GM23338 (cell line): ENCODE measurements around the gene CHMP4B.

Source experiments
- CREB1 ChIP-seq: fragments of 250-450 bp; sonication (Bioruptor Pico); IDR thresholded peaks from 2 replicates; pipeline ENCODE4 v1.5.0; 2020; ENCODE audit warnings: low read depth, mild to moderate bottlenecking, moderate library complexity
- EZH2 ChIP-seq: fragments of 200-600 bp; sonication (generic); IDR thresholded peaks from one replicate; pipeline ENCODE4 v1.8.0; 2017; ENCODE audit warnings: antibody characterized with exemption, mild to moderate bottlenecking, low read depth; ENCODE audit not compliant: unreplicated experiment
- EZH2phosphoT487 ChIP-seq: fragments of 200-600 bp; sonication (generic); IDR thresholded peaks from one replicate; pipeline ENCODE4 v1.8.1; 2018; ENCODE audit warnings: antibody characterized with exemption; ENCODE audit not compliant: unreplicated experiment
- JUNB ChIP-seq: IDR thresholded peaks from one replicate; pipeline ENCODE4 v1.6.1; 2016; ENCODE audit warnings: antibody characterized with exemption; ENCODE audit not compliant: unreplicated experiment
- NANOG ChIP-seq: IDR thresholded peaks from 2 replicates; pipeline ENCODE4 v1.6.1; 2016; ENCODE audit warnings: antibody characterized with exemption, borderline replicate concordance
- POLR2AphosphoS5 ChIP-seq: IDR thresholded peaks from 2 replicates; pipeline ENCODE4 v1.6.1; 2016; ENCODE audit warnings: antibody characterized with exemption, low read depth
- STAT1 ChIP-seq: IDR thresholded peaks from one replicate; pipeline ENCODE4 v1.6.1; 2016; ENCODE audit warnings: antibody characterized with exemption; ENCODE audit not compliant: unreplicated experiment
- ZNF114 ChIP-seq: fragments of 250-450 bp; sonication (Bioruptor Pico); IDR thresholded peaks from 2 replicates; pipeline ENCODE4 v1.5.0; 2020; ENCODE audit warnings: mild to moderate bottlenecking, moderate library complexity
- ZNF331 ChIP-seq: fragments of 250-450 bp; sonication (Bioruptor Pico); IDR thresholded peaks from 2 replicates; pipeline ENCODE4 v1.5.0; 2020; ENCODE audit warnings: low read depth, mild to moderate bottlenecking, moderate library complexity
- TF ChIP-seq, protein P1 (sequence below), 2 experiments: fragments of 200-600 bp in 1 of 2; sonication (generic) in 1 of 2; conservative IDR thresholded peaks; 2 replicates each; pipeline versions ENCODE4 v1.5.1 to v1.6.1; 2016 to 2017; ENCODE audit warnings: antibody characterized with exemption in 2 of 2, low read depth in 2 of 2, mild to moderate bottlenecking in 2 of 2, moderate library complexity in 1 of 2
- TF ChIP-seq, protein P2 (sequence below): IDR thresholded peaks from one replicate; pipeline ENCODE4 v1.6.1; 2018; ENCODE audit warnings: antibody characterized with exemption; ENCODE audit not compliant: unreplicated experiment
- TF ChIP-seq, protein P3 (sequence below): IDR thresholded peaks from 2 replicates; pipeline ENCODE4 v1.6.1; 2016; ENCODE audit warnings: antibody characterized with exemption

DNA sequence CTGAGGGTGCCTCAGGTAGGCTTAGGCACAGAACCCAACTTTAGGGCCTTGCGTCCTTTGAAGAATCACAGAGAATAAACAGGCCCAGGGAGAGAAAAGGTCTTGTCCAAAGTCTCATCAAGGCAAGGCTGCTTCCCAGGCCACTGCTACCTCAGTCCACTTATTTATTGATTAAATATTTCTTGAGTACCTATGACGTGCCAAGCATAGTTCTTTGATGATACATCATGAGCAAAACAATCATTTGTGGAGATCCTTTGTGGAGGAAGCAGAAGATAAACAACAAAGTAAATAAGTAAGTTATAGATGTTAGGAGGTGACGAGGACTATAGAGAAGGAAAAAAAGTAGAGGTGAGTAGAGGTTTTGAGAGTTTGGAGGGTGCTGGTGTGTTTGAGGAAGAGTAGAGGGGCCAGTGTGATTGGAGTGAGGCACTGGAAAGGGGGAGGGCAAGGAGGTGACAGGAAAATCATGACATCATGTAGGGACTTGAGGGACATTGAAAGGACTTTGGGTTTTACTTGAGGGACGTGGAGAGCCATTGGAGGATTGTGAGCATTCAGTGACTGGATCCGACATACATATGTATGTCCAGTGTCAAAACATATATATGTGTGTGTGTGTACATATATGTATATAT lies 14.1 kb upstream of the CHMP4B start:
- TF ChIP-seq EZH2phosphoT487 = no peak
- no peak for TF ChIP-seq EZH2
- TF ChIP-seq, protein P1, sequence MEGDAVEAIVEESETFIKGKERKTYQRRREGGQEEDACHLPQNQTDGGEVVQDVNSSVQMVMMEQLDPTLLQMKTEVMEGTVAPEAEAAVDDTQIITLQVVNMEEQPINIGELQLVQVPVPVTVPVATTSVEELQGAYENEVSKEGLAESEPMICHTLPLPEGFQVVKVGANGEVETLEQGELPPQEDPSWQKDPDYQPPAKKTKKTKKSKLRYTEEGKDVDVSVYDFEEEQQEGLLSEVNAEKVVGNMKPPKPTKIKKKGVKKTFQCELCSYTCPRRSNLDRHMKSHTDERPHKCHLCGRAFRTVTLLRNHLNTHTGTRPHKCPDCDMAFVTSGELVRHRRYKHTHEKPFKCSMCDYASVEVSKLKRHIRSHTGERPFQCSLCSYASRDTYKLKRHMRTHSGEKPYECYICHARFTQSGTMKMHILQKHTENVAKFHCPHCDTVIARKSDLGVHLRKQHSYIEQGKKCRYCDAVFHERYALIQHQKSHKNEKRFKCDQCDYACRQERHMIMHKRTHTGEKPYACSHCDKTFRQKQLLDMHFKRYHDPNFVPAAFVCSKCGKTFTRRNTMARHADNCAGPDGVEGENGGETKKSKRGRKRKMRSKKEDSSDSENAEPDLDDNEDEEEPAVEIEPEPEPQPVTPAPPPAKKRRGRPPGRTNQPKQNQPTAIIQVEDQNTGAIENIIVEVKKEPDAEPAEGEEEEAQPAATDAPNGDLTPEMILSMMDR (conservative IDR thresholded peaks at IDR 0.05; ENCODE audit: low read depth in 2 of 2) = no peak
- no peak for TF ChIP-seq POLR2AphosphoS5
- TF ChIP-seq, protein P2, sequence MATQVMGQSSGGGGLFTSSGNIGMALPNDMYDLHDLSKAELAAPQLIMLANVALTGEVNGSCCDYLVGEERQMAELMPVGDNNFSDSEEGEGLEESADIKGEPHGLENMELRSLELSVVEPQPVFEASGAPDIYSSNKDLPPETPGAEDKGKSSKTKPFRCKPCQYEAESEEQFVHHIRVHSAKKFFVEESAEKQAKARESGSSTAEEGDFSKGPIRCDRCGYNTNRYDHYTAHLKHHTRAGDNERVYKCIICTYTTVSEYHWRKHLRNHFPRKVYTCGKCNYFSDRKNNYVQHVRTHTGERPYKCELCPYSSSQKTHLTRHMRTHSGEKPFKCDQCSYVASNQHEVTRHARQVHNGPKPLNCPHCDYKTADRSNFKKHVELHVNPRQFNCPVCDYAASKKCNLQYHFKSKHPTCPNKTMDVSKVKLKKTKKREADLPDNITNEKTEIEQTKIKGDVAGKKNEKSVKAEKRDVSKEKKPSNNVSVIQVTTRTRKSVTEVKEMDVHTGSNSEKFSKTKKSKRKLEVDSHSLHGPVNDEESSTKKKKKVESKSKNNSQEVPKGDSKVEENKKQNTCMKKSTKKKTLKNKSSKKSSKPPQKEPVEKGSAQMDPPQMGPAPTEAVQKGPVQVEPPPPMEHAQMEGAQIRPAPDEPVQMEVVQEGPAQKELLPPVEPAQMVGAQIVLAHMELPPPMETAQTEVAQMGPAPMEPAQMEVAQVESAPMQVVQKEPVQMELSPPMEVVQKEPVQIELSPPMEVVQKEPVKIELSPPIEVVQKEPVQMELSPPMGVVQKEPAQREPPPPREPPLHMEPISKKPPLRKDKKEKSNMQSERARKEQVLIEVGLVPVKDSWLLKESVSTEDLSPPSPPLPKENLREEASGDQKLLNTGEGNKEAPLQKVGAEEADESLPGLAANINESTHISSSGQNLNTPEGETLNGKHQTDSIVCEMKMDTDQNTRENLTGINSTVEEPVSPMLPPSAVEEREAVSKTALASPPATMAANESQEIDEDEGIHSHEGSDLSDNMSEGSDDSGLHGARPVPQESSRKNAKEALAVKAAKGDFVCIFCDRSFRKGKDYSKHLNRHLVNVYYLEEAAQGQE = no peak
- TF ChIP-seq CREB1 (CRISPR knock-in tag) = no peak
- TF ChIP-seq, protein P3, sequence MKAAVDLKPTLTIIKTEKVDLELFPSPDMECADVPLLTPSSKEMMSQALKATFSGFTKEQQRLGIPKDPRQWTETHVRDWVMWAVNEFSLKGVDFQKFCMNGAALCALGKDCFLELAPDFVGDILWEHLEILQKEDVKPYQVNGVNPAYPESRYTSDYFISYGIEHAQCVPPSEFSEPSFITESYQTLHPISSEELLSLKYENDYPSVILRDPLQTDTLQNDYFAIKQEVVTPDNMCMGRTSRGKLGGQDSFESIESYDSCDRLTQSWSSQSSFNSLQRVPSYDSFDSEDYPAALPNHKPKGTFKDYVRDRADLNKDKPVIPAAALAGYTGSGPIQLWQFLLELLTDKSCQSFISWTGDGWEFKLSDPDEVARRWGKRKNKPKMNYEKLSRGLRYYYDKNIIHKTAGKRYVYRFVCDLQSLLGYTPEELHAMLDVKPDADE = no peak
- no peak for TF ChIP-seq ZNF114 (CRISPR knock-in tag)
- no peak for TF ChIP-seq JUNB
- TF ChIP-seq NANOG = no peak
- TF ChIP-seq ZNF331 (CRISPR knock-in tag) = no peak
- no peak for TF ChIP-seq STAT1
